Caki2 (cell line): Measurements from ENCODE around the gene MOV10L1. TPM values are rescaled to one million over a fixed set of nuclear protein-coding genes. Genes with fewer than 3 reads are reported as not detected.

Source experiments
- total RNA-seq: library from RNA; depleted of rRNA; stranded (reverse); fragments of >200 nt; shearing (Covaris generic); gene quantifications from 2 replicates; pipeline ENCODE4 v1.2.3, GENCODE V29; 2014; ENCODE audit warnings: low replicate concordance; rRNA removed

Gene MOV10L1
- total RNA-seq, 1 experiment from 2014 or later, result not detected

Other genes with a start within 250 kb of the MOV10L1 start
- 8.8 and 13.7 TPM in 2 replicates for gene ZBED4, start 236.2 kb upstream of the MOV10L1 start, total RNA-seq
- 39.1 and 45.1 TPM in 2 replicates for gene ALG12, start 171.6 kb upstream of the MOV10L1 start, total RNA-seq
- 44.7 and 60.4 TPM in 2 replicates for gene CRELD2, start 171.4 kb upstream of the MOV10L1 start, total RNA-seq
- 138 and 142 TPM in 2 replicates for gene PIM3, start 129.2 kb upstream of the MOV10L1 start, total RNA-seq
- gene IL17REL, start 77.2 kb upstream of the MOV10L1 start, total RNA-seq, result not detected in 2 replicates
- not detected in 2 replicates for gene TTLL8, start 31.7 kb upstream of the MOV10L1 start, total RNA-seq
- gene MLC1, start 4.6 kb upstream of the MOV10L1 start, total RNA-seq, result not detected in 2 replicates
- gene PANX2, start 80.7 kb downstream of the MOV10L1 start, total RNA-seq, result 18.0 and 19.5 TPM in 2 replicates
- gene TRABD, start 95.9 kb downstream of the MOV10L1 start, total RNA-seq, result 82.4 and 89.0 TPM in 2 replicates
- gene SELENOO, start 111.0 kb downstream of the MOV10L1 start, total RNA-seq, result 54.0 and 61.6 TPM in 2 replicates
- gene TUBGCP6, start 155.0 kb downstream of the MOV10L1 start, total RNA-seq, result 18.0 and 34.5 TPM in 2 replicates
- gene HDAC10, start 161.3 kb downstream of the MOV10L1 start, total RNA-seq, result 18.9 and 34.0 TPM in 2 replicates
- 142 and 149 TPM in 2 replicates for gene MAPK12, start 171.7 kb downstream of the MOV10L1 start, total RNA-seq
- 24.5 and 48.8 TPM in 2 replicates for gene MAPK11, start 180.4 kb downstream of the MOV10L1 start, total RNA-seq
- 300 and 353 TPM in 2 replicates for gene PLXNB2, start 217.6 kb downstream of the MOV10L1 start, total RNA-seq
- 7.8 and 24.4 TPM in 2 replicates for gene DENND6B, start 237.0 kb downstream of the MOV10L1 start, total RNA-seq